Measurements from ENCODE around the gene TRAPPC2. TPM values are rescaled to one million over a fixed set of nuclear protein-coding genes. Genes with fewer than 3 reads are reported as not detected.

The TRAPPC2 gene
- total RNA-seq, 2 donors from 2014 or later, result 27.5 to 32.0 TPM

DNA sequence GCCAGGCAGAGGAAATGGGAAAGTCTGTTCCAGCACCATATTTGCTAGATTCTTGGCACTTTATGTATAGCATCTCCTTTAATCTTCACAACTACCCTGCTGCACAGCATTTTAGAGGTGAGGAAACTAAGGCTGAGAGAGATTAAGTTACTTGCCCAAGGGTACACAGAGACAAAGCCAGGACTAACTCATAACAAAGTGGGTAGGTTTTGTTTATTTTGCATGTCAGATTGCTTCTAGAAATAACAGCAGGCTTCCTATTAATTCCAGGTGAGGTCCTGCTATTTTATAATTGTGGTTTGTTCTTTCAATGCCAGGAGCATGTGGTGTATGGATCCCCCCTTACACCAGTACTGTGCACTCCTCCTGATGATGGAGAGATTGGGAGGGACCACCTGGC is 66.5 kb downstream of the TRAPPC2 start:
- peaks cover 0 to 2% of the 10 kb centered on the region in 2 donors for H3K27me3 Mint-ChIP-seq
- ATAC-seq (no peak), DNase-seq (ENCODE audit: low spot score) (no peak)
- no peaks in the 10 kb centered on the region for H3K9me3 Mint-ChIP-seq
- peak overlapping the region in 1 of 2 donors; percentile 80 for H3K27ac Mint-ChIP-seq
- no peak overlapping the region for H3K4me3 Mint-ChIP-seq
- H3K4me1 Mint-ChIP-seq (ENCODE audit: low read depth in 2 of 2), result peaks cover 24 to 25% of the 10 kb centered on the region in 2 donors
- peaks cover 5% of the 10 kb centered on the region for H3K36me3 Mint-ChIP-seq

DNA sequence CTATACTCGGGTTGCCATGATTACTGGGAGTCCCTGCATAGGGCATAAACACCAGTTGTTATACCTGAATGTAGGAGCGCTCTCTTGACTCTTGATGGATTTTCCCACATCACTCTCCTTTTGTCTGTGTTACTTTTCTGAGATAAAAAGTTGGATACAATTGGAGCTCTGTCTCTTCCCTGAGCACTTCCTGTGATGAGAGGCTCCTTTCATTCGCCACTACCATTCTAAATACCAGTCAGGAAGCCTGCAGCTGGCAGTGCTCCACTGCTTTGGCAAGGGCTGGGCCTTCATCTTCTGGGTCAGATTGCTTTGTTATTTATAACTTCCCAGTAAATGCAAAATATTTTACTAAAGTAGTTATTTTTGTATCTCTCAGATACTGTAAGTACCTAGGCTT is 67.6 kb downstream of the TRAPPC2 start:
- H3K36me3 Mint-ChIP-seq, result peaks cover 5% of the 10 kb centered on the region
- ATAC-seq, result no peak
- H3K9me3 Mint-ChIP-seq, result no peaks in the 10 kb centered on the region
- DNase-seq (ENCODE audit: low spot score), result no peak
- no peak overlapping the region for H3K4me3 Mint-ChIP-seq
- peaks cover 0 to 2% of the 10 kb centered on the region in 2 donors for H3K27me3 Mint-ChIP-seq
- H3K4me1 Mint-ChIP-seq (ENCODE audit: low read depth in 2 of 2), result peaks cover 26 to 30% of the 10 kb centered on the region in 2 donors
- peak overlapping the region in 1 of 2 donors; percentile 80 for H3K27ac Mint-ChIP-seq

DNA sequence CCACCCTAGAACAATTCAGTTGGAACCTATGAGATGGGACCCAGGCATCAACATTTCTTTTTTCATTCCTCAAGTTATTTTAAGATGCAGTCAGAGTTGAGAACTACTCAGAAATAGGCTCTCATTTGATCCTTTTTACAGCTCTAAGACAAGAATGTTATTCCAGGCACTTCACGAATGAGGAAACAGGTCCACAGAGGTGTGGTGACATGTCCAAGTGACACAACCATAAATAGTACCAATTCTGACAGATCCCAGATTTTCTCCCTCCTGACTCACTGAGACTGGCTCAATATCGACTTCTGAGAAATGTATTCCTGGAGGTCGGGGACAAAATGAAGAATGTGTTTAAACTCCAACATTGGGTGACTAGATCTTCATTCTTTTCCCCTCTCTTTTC is 70.4 kb downstream of the TRAPPC2 start:
- Mint-ChIP-seq H3K36me3 (no peaks in the 10 kb centered on the region), H3K4me3 (no peak overlapping the region), H3K4me1 (ENCODE audit: low read depth in 2 of 2) (peaks cover 12 to 26% of the 10 kb centered on the region in 2 donors), H3K27ac (peak overlapping the region in 1 of 2 donors; percentile 72), H3K27me3 (peaks cover 0 to 2% of the 10 kb centered on the region in 2 donors), H3K9me3 (no peaks in the 10 kb centered on the region)
- DNase-seq (ENCODE audit: low spot score) (no peak), ATAC-seq (no peak)

DNA sequence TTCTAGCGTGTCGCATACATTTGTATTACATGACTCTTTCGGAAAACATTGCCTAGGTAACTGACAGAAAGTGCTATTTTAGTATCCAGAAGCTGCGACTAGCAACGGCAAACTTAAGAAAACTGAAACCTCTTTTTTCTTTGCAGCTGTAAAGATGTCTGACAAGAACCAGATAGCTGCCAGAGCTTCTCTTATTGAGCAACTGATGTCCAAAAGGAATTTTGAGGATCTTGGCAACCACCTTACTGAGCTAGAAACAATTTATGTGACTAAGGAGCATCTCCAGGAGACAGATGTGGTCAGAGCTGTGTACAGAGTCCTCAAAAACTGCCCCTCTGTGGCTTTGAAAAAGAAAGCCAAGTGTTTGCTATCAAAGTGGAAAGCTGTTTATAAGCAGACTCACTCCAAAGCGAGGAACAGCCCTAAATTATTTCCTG is 72.0 kb downstream of the TRAPPC2 start:
- no peak for ATAC-seq
- H3K4me3 Mint-ChIP-seq, result peak overlapping the region; percentile 34

More for the DNA sequence above, 72.0 kb downstream of the TRAPPC2 start:
- Mint-ChIP-seq H3K9me3 (no peaks in the 10 kb centered on the region), H3K4me1 (ENCODE audit: low read depth in 2 of 2) (peaks cover 24 to 35% of the 10 kb centered on the region in 2 donors), H3K36me3 (no peaks in the 10 kb centered on the region), H3K27me3 (peaks cover 0 to 2% of the 10 kb centered on the region in 2 donors), H3K27ac (peak overlapping the region; percentile 72 to 82)
- no peak for DNase-seq (ENCODE audit: low spot score)

Other genes starting within 250 kb of the TRAPPC2 start
- gene EGFL6, start 165.0 kb downstream of the TRAPPC2 start, total RNA-seq, result 1 to 10 TPM; 3.2 to 5.0 TPM
- 1 to 10 TPM; 2.8 to 4.2 TPM for gene TCEANC, start 81.5 kb downstream of the TRAPPC2 start, total RNA-seq
- gene RAB9A, start 45.5 kb downstream of the TRAPPC2 start, total RNA-seq, result 10 to 100 TPM; 27.7 to 73.6 TPM
- 10 to 100 TPM; 39.1 to 46.1 TPM for gene OFD1, start 128 bp upstream of the TRAPPC2 start, total RNA-seq
- not detected for gene GPM6B, start 82.5 kb upstream of the TRAPPC2 start, total RNA-seq

Measured in natural killer cell treated with Interleukin-12 subunit alpha and Interleukin-12 subunit beta and Interleukin-15 and Interleukin-18, amount 100 ng/mL, for 72 hours (primary cell).